NCI-H1105 (cell line): ENCODE results near the gene TRAF3IP3.

Experiments used
- DNase-seq: peaks from one replicate; lab custom pipeline; 2025; lab: John Stamatoyannopoulos, UW

The TRAF3IP3 gene

DNA sequence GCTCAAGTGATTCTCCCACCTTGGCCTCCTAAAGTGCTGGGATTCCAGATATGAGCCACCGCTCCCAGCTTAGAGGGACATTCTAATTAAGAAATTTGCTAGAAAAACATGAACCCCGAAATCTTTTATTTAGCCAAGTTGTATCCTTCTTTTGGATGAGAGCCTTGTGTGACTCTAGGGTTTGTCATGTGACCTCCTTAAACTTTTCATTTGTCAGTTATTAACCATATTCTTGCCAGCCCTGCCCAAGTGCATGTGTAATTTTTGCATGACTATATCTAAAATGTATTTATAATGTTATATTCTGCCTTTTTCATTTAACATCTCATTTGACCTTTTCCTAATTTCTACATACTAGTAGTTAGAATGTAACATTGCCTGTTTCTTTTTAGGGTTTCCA is 73.9 kb downstream of the TRAF3IP3 start:
- no peak for DNase-seq

DNA sequence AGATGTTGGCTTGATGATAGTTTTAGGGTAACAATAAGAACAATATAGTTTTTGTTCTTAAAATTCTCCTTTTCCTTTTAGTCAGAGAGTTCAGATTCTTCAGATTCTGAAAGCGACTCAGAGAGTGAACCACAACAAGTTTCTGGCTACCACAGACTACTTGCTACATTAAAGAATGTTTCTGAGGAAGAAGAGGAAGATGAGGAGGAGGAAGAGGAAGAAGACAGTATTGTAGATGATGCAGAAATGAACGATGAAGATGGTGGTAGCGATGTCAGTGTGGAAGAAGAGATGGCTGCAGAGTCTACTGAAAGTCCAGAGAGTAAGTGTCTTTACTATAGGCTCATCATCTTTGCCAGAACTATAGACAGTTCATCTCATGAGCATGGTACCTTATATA is 74.9 kb downstream of the TRAF3IP3 start:
- no peak for DNase-seq

DNA sequence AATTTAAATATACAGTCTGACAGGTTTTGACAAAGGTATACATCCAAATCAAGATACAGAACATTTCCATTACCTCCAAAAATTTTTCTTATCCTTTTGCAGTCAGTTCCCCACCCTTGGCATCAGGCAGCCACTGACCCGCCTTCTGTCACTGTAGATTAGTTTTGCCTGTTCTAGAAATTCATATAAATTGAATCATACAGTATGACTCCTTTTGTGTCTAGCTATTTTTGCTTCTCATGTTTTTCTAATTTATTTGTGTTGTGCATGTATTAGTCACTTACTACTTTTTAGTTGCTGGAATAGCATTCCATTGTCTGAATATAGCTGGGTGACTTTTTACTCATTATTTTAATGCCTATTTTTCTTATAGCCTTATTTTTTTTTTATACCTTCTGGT is 75.8 kb downstream of the TRAF3IP3 start:
- DNase-seq = no peak
